Mammary epithelial cell (primary cell): ENCODE results near the gene HEYL.

Experiments
- CTCF ChIP-seq, 2 donors: IDR thresholded peaks in 1 of 2; conservative IDR thresholded peaks in 1 of 2; 2 replicates each; pipeline ENCODE4 v1.5.1; 2011 to 2012; ENCODE audit warnings: inconsistent platforms in 2 of 2, low read length in 2 of 2, mild to moderate bottlenecking in 2 of 2, control low read depth in 1 of 2, low read depth in 1 of 2; ENCODE audit not compliant: insufficient read depth in 1 of 2; ENCODE audit errors: extremely low read depth in 1 of 2
- EZH2 ChIP-seq: IDR thresholded peaks from 2 replicates; pipeline ENCODE4 v1.6.1; 2012; ENCODE audit warnings: low read length, inconsistent platforms, borderline replicate concordance

GRCh38 chr1:39576016-39576657 is 63.3 kb downstream of the HEYL start:
- TF ChIP-seq CTCF (conservative IDR thresholded peaks at IDR 0.05 in 1 of 2, IDR thresholded peaks at IDR 0.05 in 1 of 2; ENCODE audit: extremely low read depth in 1 of 2, insufficient read depth in 1 of 2, low read depth in 1 of 2, low read length in 2 of 2) (no peak), EZH2 (no peak)
